ENCODE data around the gene TRIP4.
"Not testable (repeated sequence)": the region's sequence is repeated elsewhere in the genome, so short reads cannot be mapped to it uniquely, and the experiment has no call there.

GRCh38 chr15:64346242-64346641, 41.4 kb upstream of the TRIP4 start:
- TF ChIP-seq, protein P1, sequence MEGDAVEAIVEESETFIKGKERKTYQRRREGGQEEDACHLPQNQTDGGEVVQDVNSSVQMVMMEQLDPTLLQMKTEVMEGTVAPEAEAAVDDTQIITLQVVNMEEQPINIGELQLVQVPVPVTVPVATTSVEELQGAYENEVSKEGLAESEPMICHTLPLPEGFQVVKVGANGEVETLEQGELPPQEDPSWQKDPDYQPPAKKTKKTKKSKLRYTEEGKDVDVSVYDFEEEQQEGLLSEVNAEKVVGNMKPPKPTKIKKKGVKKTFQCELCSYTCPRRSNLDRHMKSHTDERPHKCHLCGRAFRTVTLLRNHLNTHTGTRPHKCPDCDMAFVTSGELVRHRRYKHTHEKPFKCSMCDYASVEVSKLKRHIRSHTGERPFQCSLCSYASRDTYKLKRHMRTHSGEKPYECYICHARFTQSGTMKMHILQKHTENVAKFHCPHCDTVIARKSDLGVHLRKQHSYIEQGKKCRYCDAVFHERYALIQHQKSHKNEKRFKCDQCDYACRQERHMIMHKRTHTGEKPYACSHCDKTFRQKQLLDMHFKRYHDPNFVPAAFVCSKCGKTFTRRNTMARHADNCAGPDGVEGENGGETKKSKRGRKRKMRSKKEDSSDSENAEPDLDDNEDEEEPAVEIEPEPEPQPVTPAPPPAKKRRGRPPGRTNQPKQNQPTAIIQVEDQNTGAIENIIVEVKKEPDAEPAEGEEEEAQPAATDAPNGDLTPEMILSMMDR (IDR thresholded peaks at IDR 0.05): not testable (repeated sequence)
- TF ChIP-seq POLR2A (IDR thresholded peaks at IDR 0.05): not testable (repeated sequence)

All from adrenal gland (tissue), 5 donors.